NCI-H748 treated with DMSO at 0.1 percent for 48 hours (cell line): ENCODE results near the gene CHST11.
"Not testable (repeated sequence)": the region's sequence is repeated elsewhere in the genome, so short reads cannot be mapped to it uniquely, and the experiment has no call there.

Experiments
- DNase-seq: peaks from one replicate; lab custom pipeline; 2025; lab: John Stamatoyannopoulos, UW

The CHST11 gene

DNA sequence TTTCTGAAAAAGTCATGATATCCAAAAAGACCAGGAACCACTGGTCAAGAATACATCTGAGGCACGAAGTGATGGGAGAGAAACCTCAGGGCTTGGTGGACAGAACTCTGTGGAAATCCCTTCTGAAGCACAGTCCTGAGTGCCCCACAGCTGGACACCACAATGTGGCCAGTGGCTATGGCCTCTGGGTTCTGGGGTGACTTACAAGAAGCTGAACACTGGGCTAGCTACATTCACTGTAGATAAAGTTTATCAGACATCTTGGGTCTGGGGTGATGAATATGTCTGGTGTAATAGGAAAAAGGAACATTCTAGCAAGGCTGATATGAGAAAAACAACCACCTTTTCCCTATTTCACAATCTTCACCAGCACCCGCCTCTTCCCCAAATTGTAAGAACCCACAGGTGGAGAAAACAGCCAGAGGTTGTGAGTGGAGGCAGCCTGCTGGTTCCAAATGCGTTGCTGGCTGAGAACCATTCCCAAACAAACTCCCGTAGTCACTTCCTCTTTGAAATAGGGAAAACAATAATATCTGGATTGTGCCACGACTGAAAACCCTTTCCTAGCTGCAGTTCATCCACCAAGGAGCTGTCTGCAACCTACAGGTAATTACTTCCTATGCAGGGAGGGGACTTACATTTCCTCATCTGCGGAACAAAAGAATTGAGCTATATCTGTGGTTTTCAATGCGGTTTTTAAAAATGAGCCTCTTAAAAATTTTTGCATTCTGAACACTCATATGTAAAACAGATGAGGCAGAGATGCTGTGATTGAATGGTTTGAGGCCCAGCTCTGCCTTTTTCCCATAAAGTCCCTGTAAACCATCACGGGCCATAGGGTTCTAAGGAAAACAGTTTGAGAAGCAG is 307.7 kb downstream of the CHST11 start:
- no peak for DNase-seq

DNA sequence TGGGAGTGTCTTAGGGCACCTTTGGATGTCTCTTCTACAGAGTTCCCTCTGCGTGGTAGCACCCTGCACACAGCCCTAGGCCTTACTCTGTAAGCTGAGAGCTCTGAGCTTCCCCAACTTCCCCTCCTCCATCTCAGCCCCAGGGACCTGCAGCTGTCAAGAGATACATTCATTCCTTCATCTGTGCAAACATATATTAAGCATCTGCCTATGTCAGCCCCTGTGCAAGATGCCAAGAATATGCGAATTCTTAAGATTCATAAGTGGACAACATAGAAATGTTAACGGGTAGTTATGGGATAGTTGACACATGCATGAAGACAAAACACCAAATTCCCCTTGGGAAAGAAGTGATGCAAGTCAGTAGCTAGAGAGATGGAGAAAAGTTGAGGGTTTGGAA is 310.5 kb downstream of the CHST11 start:
- DNase-seq = no peak

DNA sequence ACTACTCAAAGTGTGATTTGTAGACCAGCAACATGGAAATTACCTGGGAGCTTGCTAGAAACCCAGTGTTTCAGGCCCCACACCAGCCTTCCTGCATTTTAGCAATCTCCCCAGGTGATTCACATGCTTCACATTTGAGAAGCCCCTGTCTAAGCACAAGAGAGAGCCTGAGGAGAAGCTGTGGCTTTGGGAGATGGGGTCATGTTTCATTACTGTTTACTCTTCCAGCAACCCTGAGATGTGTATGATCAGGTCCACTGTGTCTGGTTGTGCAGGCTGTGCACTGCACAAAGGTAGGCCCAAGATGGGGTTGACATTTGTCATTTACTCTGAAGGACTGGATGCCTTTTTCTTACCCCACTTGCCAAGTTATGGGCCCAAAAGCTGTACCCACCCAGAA is 311.3 kb downstream of the CHST11 start:
- DNase-seq = no peak

DNA sequence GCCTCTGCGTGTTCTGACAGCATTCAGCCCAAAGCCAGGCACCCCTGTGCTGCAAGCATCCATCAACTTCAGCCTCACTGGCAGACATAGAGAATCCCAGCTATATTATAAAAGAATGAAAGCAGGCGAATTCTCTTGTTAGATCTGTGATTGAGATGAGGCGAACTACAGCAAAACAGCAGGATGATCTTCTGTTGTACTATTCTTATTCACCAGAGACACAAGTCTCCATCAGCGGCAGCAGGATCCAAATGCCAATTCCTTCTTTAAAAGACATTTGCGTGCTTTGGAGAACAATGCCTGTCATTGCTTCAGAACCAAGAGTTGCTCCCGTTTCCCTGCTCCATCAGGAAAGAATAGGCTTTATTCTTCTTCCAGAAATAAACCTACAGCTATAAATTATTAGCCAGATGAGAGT is 312.4 kb downstream of the CHST11 start:
- DNase-seq = no peak

DNA sequence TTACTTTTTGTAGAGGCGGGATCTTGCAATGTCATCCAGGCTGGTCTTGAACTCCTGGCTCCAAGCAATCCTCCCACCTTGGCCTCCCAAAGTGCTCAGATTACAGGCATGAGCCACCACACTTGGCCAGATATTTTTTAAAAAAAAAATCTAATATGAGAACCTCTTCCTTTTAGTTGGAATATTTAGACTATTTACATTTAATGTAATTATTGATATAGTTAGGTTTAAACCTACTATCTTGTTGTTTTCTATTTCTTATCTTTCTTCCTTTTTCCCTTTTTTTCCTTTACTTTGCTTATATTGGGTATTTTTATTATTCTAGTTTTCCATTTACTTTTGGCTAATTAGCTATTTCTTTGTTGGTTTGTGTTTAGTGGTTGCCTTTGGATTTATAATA is 315.6 kb downstream of the CHST11 start:
- DNase-seq = no peak

DNA sequence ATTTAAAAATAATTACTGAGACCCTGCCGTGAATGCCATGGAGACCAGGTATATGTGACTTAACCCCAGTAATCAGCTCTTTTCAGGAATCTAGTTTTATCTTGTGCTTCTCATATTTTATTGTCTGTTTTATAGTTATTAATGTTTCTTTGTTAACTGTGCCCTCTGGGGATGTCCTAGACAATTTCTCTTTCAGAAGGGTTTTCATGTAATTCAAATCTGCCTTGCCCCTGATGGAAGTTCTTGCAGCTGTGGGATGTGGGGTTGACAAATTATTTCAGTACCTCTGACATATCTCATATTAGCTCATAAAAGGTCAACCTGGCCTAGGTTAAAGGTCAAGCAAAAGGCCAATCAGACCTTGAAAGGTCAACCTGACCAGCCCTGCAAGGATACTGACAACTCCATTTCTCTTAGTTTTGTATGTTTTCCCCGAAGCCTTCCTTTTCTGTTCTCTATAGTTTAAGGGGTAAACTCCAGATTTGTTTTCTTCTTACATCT is 319.0 kb downstream of the CHST11 start:
- no peak for DNase-seq

DNA sequence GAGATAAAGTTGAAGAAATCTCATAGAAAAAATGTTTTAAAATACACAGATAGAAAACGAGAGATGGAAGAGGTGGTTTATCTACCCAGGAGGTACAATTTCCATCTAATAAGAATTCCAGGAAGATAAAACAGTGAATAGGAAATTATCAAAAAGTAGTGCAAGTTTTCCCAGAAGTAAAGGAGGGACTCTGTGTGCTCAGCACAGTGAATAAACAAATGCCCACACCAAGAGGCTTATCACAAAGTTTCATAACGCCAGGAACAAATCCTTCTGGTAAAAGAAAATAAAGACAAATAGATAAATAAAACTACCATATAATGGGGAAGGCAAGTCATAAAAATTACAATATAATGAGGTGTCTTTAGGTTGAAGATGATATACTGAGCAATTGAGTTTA is 322.4 kb downstream of the CHST11 start:
- DNase-seq = no peak

DNA sequence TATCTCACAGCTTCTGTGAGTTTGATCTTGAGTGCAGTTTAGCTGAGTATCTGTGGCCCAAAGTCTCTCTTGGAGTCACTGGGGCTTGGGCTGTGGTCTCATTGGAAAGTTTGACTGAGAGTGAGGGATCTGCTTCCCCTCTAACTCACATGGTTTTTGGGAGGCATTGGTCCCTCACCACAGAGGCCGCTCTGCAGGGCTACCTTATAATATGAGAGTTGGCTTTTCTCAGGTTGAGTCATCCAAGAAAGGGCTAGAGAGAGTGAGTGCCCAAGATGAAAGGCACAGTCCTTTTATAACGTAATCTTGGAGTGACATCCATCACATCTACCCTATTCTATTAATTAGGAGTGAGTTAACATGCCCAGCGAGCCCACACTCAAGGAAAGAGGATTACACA is 325.5 kb downstream of the CHST11 start:
- no peak for DNase-seq

DNA sequence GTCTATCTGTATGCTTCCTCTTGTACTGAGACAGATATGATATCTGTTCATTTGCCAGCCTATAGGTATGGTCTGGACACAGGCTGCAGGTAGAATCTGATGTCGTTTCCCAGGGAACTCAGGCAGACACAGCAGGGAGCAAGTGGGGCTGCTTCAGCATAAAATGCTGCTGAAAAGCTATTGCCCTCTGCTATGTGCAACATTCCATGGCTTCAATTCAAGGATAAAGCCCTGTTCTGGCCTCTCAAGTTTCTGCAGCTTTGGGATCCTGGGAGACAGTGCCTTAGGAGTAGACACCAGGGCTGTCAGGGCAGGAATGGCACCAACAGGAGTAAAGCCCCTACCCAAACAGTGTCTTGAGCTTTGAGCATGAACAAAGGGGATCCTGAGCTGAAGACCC is 327.8 kb downstream of the CHST11 start:
- DNase-seq = no peak

DNA sequence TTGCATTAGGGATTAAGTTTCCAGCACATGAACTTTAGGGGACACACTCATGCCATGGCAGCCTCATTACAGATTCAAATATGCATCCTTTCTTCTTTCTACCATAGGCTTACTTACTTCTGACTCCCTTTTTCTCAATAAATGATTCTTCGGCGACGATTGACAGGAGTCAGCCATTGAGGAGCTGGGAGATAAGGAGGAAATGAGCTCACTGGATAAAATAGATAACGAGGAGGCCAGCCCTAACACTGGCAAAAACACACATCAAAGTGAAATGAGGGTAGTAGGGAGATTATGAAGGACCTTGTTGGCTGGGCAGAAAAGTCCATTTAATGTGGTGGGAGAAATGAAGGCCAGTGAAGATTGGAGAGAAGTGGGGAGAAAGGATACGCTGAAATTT is 329.1 kb downstream of the CHST11 start:
- no peak for DNase-seq

DNA sequence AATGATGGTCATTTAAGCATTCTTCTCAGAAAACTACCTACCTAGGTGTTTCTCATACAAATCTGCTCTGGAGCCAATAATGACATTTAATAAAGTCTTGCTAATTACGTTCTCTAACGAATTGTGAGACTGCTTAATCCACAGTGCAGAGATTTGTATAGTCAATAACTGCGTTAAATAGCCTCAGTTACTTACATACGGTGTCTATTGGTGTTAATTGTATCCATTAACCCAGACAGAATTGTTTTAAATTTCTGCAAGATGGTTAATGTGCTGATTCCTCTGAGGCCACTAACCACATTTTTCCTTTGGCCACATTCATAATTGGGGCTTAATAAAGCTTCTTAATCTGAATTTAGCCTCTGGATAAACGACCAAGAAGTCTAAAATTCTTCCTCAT is 329.6 kb downstream of the CHST11 start:
- no peak for DNase-seq

DNA sequence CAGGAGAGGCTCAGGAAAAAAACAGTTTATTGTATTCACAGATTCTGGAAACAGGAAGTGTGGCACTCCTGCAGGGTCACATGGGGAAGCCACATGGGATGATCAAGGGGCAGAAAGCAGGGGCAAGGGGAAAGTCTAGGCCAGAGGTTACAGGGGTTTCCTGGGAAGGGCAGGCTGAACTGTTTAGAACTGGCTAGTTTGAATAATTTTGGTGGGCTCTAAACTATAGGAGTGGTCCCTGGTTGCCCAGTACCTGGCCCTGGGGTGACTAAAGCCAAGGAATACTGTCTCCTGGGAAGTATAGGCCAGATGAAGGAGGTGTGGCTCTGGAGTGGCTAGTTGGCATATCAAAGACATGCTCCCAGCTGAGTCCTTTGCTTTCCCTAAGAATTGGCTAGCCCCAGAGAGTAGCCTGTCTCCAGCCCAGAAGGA is 332.1 kb downstream of the CHST11 start:
- DNase-seq = no peak

DNA sequence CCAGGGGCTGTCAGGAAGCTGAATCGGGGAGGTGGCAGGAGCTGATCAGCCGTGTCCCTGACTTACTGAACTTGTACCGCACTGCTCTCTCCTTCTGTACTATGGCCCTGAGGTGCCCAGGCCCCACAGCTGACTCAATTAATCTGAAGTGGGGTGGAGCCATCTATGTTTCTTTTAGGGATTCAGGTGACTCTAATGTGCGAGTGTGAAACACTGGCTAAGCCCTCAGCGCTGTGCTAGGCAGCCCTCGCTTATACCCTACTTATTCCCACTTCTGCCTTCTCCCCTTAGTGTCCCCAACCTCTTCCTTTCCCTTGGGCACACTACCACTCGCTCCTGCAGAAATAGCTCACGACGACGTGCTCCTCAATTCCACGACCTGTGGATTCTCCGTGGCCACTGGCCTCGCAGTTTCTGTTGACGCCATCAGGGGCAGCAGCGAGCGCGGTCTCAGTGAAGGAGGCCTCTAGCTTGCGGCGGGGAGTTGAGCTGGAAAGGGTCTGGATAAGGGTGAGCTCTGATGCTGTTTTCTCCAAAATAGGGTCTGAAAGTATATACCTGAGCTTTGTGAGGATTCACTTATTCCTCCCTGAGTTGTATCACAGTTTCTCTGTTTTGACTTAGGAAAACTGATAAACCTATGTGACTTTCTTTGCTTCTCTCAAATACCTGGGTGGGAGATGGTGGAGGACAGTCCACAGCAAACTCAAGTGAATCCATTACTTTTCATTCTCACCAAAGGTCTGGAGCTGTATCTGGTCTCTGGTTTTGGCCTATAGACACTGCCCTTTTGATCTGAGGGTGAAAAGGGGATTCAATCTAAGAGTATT is 333.8 kb downstream of the CHST11 start:
- DNase-seq = no peak

DNA sequence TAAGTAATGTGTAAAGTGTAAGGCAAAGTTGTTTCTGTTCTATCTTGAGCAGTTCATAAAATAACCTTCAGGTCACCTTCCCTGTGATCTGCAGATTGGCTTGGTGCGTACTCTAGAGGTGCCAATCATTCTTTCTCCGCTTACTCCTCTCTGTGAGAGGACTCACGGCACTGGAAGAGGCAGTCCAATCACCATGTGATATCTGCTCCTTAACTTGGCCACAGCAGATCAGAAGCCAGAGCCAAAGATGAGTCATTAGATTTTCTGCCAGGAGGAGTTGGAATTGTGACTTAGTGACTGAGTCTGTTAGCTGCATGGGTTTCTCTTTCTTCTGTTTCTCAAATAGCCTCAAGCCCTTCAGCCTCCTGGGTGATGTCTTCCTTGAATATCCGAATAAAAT is 335.8 kb downstream of the CHST11 start:
- DNase-seq = no peak

DNA sequence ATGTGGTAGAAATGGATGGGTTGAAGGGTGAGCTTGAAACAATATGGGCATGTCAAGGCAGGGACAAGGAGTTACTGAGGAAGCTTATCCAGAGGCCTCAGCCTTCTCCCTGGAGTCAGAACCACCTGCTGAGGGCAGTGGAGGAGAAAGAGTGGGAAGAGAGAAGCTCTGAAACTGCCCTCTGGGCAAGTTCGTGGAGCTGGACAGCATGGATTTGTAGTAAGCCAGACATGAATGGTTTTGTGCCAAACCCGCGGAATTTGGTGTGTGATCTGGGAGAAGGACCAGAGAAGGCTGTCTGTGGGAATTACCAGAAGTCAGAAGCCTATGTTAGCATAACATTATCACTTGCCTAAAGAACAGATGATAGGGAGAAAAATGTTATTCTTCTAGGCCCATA is 336.5 kb downstream of the CHST11 start:
- no peak for DNase-seq

DNA sequence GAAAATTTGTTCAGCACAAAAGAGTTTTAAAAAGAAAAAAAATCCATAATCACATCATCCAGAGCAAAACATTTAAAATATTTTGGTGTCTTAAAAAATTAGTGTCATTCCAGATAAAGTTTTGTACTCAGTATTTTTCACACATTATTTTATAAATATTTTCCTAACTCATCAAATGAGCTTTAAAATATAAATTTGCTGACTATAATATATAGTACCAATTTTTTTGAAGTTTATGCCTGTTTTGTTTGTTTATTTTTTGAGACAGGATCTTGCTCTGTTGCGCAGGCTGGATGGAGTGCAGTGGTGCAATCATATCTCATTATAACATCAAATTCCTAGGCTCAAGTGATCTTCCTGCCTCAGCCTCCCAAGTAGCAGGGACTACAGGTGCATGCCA is 337.2 kb downstream of the CHST11 start:
- DNase-seq = no peak

DNA sequence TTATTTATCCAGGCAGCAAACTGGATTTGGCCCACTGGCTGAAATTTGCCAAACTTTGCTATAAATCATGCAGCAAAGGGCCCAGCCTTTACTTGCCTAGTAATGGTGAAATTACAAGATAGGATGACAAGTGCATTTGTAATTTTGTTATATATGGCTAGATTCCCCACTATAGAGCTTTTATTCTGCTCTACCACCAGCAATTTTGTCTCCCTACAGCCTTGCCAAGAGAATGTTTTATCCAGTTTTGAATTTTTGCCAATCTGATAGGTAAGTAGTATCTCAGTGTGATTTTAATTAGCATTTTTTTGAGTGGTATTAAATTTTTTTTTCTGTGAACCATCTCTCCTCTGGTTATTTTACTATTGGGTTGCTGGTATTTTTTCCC is 339.7 kb downstream of the CHST11 start:
- no peak for DNase-seq

DNA sequence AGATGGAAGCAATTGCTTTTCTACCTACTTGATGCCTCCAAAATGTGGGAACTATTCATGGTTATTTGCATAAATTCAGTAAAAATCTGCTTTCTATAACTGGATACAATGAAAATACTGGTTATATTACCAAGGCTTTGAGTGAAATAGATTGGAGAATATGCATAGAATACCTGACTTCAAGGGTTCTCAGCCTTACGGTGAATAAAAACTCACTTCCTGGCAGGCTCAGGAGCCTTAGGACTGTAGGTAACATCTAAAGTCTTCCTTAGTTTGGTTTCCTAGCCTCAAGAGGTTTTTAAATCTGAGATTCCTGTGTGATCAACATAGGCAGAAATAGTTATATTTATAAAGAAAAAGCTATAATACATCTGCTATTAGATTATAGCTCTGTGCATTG is 342.7 kb downstream of the CHST11 start:
- no peak for DNase-seq

DNA sequence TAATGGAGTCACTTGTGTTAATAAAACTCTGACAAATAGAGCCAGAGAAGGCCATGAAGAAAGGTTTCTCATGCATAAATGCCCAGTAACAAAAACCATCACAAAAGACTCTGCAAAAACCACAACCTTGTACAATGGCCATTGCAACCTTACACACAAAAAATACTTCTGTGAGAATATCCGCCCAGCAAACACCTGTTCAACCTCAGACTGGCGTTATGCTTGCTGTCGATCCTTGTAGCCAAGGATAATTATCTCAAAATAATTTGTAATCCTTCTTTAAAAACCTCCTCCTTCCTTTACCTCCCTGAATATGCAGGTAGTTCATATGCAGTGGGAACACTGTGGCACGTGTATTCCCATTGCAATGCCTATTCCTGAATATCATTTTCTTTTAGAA is 344.3 kb downstream of the CHST11 start:
- DNase-seq = no peak

DNA sequence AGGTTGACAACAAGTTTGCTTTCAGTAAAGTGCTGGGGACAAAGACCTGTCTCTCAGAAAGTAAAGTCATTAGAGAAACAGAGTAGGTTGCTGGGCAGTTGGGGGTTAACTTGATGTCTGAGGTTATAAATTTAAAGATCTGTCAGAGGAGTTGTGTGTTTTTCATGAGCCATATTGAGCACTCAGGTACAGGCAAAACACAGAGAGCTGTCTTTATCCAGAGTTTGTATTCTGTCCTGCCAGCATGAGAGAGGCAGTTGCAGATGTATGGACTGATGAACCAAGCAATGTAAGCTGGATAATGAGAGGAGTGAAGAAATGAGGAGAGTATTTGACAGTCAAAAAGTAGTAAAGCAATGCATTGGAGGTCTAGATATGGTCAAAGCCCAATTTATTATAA is 344.7 kb downstream of the CHST11 start:
- no peak for DNase-seq

DNA sequence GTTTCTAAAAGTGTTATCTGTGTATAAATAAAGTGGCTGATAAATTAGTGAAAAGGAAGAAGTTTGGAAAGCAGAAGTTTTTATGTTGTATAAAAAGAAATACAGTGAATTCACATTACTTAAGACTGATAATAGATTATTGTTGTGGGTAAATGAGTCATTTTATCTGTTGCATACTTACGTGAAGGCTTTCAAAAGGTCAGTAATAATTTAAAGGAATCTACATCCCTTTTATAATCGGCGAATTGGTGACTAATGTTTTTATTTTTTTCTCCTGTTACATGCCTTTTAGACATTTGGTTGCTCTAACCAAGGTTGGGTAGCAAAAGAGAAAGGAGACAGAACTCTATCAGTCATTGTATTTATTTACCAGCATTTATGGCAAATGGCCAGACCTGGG is 345.5 kb downstream of the CHST11 start:
- DNase-seq = no peak

DNA sequence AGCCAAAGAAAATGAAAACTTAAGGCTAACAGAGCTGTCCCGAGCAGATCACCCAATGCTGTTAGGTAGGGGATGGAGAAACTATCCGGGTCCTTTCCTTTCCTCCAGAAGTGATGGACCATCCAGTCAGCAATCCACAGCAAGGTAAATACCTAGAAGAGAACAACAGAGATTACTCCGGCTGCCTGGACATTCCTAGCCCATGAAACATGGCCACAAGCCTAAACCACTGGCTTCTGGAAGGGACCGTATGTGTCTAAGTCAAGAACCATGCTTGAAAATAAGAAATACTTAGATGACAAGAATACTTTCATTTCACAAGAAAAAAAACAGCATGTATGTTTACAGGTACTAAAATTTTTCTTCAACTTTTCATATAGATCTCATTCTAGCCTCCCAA is 348.4 kb downstream of the CHST11 start:
- no peak for DNase-seq

DNA sequence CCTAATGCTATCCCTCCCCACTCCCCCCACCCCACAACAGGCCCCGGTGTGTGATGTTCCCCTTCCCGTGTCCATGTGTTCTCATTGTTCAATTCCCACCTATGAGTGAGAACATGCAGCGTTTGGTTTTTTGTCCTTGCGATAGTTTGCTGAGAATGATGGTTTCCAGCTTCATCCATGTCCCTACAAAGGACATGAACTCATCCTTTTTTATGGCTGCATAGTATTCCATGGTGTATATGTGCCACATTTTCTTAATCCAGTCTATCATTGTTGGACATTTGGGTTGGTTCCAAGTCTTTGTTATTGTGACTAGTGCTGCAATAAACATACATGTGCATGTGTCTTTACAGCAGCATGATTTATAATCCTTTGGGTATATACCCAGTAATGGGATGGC is 349.4 kb downstream of the CHST11 start:
- DNase-seq = not testable (repeated sequence)
